GM18517 (cell line): ENCODE data around the gene EXTL1.

ENCODE experiments used
- ATAC-seq: cut with Tn5 transposase; IDR thresholded peaks from one replicate; pipeline ENCODE4 v1.9.1; 2021; ENCODE audit warnings: mild to moderate bottlenecking, moderate library complexity; ENCODE audit not compliant: unreplicated experiment

The EXTL1 gene

DNA sequence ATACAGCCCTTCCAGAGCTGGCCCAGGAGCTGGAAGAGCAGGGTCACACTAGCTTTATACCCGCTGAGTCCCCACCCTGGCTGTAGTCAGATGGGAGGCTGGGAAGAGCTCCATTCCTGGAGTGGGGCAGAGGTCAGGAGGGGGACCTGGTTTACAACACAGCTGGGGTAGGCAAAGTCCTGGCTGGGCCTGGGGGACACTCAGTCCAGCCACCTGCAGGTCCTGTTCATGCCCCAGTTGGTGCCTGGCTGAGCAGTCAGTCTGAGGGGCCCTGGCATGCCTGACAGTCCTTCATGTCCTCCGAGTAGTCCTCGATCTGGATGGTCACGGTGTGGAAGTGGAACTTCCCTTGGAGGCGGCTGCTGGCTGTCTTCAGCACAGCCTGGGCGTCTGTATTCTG, 17.3 kb downstream of the EXTL1 start:
- ATAC-seq: no peak

DNA sequence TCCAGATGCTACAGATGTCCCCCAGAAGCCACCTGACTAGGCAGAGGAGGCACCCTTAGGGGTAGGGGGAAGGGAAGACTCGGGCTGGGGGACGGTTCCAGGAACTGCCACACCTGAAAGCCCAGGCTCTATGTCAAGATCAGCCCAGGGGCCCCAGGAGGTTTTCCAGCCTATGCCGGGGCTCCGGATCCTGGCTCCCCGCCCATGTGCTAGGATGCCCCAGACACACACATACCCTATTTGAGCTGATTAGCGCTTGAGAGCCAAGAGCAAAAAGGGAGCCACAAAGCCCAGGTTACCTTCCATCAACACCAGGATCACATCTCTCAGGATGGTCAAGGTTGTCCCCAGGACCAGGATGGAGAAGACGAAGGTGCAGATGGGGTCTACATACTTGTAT, 19.8 kb downstream of the EXTL1 start:
- ATAC-seq: no peak

DNA sequence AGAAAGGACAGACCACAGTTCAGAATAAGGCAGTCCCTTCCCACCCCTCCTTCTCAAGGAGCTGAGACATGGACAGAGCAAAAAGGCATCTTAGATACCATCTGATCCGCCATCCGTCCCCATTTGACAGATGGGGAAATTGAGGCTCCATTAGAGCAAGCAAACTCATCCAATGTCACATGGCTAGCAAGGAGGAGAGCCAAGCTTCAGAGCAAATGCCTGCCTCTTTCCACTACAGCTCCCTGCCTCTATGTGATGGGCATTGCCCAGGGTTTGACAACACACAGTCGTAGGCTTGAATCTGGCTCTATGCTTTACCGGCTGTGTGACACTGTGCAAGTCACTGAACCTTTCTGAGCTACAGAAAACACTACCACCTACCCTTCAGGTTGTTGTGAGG, 20.4 kb downstream of the EXTL1 start:
- no peak for ATAC-seq

DNA sequence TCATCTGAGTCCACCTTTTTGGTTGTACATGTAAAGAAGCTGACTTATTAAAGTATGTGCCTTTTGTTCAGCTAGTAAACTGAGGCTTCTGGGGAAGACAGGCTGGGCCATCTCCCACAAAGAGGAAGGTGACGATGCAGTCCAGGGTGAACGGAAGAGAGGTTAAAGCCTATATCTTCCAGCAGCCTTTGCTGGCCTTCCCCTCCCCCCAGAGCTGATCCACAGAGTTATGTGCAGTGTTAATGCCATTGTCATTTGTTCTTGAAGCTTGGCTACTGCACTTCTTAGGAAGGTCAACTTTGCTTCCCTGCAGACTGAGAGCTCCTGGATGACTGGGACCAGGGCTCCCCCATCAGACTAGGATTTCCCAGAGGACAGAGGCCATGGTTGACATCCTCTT, 22.2 kb downstream of the EXTL1 start:
- ATAC-seq: no peak

DNA sequence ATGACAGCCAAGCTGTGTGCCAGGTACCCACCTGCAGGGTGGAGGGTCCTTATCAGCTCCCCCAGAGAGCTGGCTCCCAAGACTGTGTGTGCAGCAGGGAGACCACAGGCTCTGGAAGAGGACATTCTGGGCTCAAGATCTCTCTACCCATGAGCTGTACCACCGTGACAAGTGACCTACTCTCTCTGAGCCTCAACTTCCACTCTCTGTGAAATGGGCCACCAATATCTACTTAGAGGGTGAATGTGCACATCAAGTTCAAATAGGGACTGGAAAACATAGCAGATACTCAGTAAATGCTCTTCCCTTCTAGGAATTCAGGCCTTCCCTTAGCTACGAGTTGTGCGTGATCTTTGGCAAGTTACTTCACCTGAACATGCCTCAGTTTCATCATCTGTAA, 22.8 kb downstream of the EXTL1 start:
- no peak for ATAC-seq

DNA sequence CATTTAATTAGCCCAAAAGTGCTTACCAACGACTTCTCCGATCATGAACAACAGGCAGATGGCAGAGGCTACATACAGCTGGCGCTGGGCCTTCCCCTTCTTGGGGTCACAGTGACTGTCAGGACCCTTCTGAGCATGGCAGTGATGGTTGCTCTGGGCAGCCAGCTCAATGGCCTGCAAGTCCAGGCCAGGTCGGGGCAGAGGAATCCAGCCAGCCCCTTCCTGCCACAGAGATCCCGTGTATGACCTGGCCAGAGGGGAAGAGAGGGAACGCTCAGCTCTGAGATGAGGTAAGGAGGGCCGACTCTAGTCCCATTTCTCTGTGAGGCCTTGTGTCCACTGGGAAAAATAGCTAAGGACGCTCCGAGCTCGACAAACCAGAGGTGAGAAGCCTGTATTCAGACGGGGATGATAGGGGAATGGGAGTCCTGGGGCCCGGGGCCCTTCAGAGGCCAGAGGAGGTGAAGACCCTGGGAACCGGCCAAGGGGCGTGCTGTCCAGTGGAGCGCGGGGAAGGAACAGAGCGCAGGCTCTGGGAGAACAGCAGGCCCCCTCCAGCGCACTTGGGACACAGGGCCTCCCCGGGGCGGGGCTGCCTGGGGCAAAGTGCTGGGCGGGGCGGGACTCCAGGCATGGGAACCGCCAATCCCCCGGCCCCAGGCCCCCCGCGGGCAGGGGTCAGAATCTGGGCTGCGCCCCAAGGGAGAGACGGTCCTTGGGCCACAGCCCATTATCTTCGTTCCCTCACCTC, 23.6 kb downstream of the EXTL1 start:
- no peak for ATAC-seq

DNA sequence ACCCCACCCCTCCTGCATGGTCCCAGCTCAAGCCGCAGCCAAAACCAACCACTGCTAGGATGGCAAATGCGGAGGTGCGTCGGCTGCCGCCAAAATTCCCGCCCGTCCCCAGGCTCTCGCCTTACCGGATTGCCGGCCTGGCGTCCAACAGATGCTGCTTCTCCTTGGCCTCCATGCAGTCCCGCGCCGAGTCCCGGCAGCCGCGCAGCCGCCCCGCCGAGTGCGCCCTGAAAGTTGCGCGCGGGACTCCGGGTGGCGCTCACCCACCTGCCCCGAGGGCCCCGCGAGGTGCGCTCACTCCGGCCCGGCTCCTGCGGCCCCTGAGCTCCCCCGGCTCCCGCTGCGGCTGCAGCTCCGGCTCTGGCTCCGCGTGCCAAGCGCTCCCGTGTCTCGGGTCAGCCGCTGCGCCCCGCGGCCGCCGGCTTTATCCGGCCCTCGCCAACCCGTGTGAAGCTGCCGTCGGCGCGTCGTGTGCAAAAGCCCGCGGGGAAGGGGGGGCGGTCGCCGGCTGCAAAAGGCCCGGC, 24.2 kb downstream of the EXTL1 start, which contains the start of gene SLC30A2:
SLC30A2 (minus strand) TSS at position 397 of the 524 bp plus-strand sequence; CDS start at position 175, 222 bp downstream.
- no peak for ATAC-seq

DNA sequence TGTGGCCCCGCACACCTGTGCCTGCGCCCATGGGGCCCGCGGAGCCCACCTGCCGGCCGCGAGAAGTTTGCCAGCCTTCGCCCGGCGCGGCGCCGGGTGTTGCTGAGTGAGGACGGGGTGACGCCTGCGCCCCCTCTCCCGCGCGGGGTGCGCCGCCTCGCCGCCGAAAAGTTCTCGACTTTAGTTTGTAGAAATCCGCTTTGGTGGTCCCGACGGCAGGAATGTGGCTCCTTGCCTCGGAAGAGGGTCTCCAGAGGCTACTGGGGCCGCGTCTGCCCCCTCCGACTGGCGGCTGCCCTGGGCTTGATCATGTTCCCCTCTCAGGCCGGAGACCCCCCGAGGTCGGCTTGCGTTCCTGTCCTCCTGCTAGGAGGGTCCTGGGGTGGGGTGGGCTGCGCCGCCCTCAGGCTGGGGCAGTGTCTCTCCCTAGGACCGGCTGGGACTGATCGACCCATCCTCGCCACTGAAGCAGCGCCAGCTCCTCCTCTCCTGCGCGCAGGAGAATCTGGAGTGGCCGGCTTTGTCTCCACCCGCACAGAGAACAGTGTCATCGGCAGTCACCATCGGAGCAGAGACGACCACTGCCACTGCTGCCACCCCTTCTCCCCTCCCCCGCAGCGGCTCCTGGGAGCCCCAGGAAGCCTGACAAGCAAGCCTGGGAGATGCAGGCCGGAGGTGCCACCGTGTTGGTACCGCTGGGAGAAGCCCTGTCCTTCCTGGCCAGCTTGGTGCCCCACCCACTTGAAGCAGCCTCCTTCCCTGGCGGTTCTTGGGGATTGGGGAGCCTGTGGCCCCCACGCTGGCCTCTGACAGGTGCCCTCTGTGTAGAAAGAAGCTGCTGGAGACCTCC, 24.9 kb downstream of the EXTL1 start:
- no peak for ATAC-seq

DNA sequence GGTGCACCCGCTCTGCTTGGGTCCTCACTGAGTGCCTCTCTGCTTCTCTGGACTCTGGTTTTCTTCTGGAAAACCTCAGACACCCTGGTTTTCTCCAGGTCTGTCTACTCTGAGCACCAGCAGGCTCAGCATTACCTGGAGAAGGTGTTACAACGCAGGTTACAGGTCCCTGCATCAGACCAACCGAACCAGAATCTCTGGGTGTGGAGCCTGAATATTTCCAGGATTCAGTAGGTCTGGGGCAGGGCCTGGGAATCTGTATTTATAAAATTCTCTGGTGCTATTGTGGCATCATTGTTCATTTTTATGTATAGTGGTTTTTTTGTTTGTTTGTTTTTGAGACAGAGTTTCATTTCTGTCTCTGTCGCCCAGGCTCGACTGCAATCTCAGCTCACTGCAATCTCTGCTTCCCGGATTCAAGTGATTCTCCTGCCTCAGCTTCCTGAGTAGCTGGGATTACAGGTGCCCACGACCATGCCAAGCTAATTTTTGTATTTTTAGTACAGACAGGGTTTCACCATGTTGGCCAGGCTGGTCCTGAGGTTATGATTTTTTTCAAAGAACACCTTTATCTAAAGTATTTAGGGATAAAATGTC, 25.8 kb downstream of the EXTL1 start:
- no peak for ATAC-seq

DNA sequence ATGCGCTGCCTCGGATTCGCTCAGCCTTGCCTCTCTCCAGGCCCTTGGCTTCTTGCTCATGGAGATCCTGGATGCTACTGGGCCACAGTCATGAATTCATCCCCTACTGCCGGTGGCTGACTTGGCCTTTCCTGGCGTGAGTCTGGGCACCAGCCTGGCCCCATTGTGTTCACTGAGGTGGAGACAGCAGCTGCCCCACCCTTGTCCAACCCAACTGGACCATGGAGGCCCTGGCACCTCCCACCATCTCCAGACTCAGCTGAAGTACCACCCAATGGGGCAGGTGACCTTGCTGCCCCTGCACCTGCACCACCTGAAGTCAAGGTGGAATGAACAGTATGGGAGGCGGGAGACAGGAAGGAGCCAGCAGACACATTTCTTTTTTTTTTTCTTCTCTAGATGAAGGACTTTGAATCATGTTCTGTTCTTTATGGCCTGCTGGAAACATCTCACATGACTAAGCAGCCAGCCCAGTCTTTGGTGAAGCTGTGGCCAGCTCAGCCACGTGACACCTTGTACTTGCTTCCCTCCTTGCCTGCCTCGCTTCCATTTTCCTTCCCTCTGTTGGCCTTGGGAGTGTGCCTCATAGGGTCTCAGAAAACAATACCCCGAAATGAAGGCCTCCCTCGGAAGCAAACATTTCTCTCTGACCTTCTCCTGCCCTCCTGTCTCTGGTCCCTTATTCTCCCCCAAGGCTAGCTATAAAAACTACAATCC, 28.1 kb downstream of the EXTL1 start:
- no peak for ATAC-seq

DNA sequence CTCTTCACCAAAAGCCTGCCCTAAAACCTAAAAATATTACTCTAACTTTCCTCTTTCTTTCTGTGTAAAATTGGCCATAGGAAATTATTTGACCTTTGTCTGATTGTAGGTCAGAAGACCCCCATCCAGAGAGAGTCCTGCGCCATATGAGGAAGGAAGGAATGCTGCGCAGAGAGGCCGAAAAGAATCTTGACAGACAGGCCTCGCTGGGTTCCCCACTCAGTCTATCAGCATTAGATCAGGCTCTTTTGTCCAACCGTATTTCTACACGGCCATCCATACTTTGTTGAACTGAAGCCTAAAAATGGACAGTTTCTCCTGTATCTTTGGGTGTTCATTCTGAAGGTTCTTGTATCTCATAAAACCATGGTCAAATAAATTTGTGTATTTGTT, 28.7 kb downstream of the EXTL1 start:
- no peak for ATAC-seq

DNA sequence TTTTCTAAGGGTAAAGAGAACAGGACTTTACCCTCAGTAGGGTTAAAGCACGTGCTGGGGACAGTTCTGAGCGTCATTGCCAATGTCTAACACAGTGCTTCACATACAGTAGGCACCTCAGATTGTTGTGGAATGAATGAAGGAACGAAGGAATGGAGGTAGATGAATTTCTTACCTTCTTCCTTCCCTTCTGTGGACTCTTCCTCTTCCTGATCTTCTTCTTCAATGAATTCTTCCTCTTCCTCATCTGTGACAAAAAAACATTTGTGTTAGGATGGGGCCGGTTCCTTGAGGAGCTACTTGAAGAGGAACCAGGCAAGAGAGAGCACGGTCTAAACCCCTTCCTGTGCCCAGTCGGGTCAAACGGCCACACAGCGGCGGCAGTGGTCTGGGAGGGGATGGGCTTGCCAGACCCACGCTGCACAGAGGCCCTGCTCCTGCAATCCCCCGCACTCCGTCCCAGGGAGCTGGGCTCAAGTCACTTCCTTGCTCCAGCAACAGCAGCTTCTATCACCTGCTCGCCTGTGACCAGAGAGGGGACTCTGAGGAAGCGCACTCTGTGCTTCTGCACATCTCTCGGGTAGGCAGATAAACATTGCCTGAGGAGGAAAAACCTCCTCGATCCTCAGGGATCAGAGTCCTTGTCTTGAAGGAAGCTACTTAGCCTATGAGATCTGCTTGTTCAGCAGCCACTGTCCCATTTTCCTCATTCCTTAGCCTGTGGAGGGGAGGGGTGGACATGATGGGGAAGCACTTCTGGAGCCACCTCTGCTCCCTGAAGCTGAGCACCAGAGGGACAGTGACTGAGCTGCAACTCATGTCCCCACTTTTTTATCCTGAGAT, 32.4 kb downstream of the EXTL1 start:
- no peak for ATAC-seq

DNA sequence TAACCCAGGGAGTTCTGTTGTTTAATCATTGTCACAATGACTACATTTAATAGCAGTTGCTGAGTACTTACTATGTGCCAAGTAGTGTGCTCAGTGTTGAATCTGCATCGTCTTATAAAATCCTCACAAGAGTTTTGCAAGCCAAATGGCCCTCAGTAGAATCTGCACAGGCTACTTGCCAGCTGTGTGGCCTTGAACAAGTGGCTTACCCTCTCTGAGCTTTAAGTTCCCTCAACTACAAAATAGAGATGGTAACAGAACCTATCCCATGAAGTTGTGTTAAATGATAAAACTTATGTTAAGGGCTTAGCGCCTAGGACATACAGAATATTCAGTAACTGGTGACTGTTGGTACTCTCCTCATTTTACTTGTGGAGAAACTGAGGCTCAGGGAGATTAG, 33.5 kb downstream of the EXTL1 start:
- no peak for ATAC-seq

DNA sequence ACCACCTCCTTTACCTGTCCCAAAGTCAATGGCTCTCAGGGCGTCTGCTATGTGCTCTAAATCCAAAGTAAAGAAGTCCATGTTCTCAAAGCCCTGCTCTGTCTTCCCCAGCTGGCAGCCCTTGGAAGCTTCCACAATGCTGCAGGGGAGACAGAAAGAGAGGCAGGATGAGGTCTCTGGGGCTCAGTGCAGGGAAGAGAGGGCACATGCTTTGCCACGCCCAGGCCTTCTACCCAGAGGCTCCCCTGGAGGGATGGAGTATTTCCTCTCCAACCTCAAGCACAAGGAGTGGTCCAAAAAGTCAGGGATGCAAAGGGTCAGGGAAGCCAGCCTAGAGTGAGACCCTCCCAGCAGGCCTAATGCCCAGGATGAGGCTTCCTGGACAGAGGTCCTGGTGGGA, 35.6 kb downstream of the EXTL1 start:
- no peak for ATAC-seq

DNA sequence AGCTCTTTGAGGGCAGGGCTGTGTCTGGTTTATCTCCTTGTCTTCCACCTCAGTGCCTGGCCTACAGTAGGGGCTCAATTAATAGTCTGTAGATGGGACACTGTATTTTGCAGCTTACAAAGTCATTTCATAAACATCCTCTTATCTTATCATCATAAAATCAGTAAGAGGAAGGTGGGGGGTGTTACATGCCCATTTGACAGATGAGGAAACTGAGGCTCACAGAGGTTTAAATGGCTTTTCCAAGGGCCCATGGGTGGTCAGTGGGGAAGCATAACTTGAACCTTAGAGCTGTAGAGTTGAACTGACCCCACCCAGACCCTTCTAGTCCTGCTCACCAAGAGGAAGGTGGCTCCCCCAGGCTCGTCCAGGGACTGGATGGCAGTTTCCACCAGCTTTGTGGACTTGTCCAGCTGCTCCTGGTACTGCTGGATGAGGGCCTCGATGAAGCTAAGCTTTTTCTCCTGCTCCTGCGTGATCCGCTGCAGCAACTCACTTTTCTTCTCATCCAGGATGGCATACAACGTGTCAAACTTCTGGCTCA, 36.5 kb downstream of the EXTL1 start:
- no peak for ATAC-seq

DNA sequence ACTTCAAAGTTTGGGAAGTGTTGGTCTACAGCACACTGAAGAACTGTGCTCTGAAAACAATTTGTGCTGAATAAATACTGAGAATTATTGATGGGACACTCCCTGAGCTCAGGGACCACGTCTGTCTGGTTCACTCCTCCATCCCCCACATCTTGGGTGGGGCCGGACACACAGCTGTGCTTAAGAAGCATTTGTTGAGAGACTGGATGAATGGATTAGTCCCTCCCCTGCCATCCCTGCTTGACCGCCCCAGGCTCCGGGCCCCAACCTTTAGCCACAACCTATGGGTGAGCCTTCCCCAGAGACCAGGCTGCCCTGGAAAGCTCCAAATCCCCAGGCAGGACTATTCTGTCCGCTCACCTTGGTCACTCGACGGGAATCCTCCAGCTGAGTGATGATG, 38.3 kb downstream of the EXTL1 start:
- ATAC-seq: no peak

DNA sequence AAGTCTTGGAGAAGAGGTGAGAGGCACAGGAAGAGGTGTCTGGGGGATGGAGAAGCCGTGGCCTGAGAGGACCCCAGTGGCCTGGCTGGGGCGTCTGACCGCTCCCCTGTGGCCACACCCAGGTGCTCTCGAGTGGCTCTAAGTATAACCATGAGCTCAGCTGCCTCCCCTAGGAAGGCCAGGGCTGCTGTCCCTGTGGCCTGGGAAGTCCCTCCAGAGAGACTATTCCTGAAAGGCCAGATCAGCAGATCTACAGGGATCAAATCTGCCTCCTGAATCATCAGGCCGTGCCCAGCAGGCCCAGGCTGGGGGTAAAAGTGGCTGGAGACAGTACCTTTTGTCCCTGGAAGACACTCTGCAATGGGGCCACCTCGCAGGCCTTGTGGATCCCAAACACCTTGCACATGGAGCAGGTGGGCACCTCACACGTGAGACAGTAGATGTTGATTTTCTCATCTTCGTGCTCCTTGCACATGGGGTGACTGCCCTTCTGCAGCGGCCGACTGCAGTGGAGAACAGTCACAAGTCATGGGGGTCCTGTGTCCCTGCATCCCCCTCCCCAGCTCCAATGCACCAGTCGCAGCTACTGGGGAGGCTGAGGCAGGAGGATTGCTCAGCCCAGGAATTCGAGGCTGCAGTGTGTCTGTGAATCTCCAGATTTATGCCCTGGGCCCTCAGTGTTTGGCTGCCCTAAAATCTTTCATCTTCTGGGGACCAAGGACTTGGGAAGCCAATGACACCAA, 39.4 kb downstream of the EXTL1 start:
- no peak for ATAC-seq

DNA sequence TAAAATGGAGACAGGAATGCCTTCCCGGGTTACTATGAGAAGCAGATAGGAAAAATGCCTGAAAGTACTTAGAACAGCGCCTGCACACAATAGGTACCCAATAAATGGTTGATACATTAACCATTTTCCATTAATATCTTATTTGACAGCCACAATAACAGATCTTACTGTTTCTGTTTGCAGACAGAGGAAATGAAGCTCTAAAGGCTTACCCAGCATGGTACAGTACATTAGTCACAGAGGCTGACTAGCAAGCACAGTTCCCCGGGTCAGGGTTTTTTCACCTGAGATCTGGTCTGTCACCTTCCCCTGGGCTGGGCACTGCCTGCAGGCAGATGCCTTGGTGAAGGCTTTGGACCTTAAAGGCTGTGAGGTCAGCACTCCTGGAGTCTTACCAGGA, 43.0 kb downstream of the EXTL1 start:
- no peak for ATAC-seq

DNA sequence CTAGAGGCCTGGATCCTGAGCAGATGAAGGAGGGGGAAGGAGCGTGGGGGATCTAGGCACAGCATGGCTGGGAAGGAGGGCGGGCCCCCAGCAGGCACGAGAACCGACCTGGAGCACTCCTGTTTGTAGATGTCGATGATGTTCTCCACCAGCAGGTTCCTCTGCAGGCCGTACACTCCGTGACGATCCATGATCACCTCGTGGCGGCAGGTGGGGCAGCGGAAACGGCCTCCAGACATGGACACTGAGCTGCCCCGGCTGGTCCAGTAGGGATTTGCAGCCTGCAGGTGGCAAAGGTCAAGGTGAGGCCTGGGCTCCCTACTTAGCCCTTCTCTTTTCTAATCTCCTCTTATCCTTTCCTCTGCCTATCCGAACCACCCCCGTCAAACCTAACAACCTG, 44.6 kb downstream of the EXTL1 start:
- no peak for ATAC-seq
